Activated CD8-positive, alpha-beta T cell treated with anti-CD3 and anti-CD28 coated beads for 36 hours (primary cell): ENCODE measurements around the gene FOXP3. TPM values are rescaled to one million over a fixed set of nuclear protein-coding genes. Genes with fewer than 3 reads are reported as not detected.
A peak's percentile ranks its signal among the peaks of the same experiment; 100 is the strongest.

ENCODE experiments used
- ATAC-seq: fragments of 200-7000 bp; cut with Tn5 transposase; one replicate; pipeline ENCODE4 v1.10.0; 2021; ENCODE audit warnings: mild to moderate bottlenecking, moderate library complexity
- CTCF ChIA-PET: fragments of 350-600 bp; sonication (Branson Sonifier 250); formaldehyde crosslinking; loops from one replicate; lab custom pipeline; 2021; ENCODE audit warnings: antibody characterized with exemption; lab: Charles Lee
- POLR2A ChIA-PET: fragments of 350-600 bp; sonication (Branson Sonifier 250); formaldehyde crosslinking; loops from one replicate; lab custom pipeline; 2021; ENCODE audit warnings: antibody characterized with exemption; lab: Charles Lee
- DNase-seq: peaks from one replicate; pipeline ENCODE4 v3.0.0-alpha.2; 2020
- H3K27ac Mint-ChIP-seq: one replicate; pipeline ENCODE4 v1.8.0; 2021; ENCODE audit warnings: mild to moderate bottlenecking, mixed read lengths
- H3K27me3 Mint-ChIP-seq: one replicate; pipeline ENCODE4 v1.8.0; 2021; ENCODE audit warnings: mixed read lengths
- H3K36me3 Mint-ChIP-seq: one replicate; pipeline ENCODE4 v1.8.0; 2021; ENCODE audit warnings: low read depth, mixed read lengths
- H3K4me1 Mint-ChIP-seq: one replicate; pipeline ENCODE4 v1.8.0; 2021; ENCODE audit warnings: low read depth, mixed read lengths
- H3K4me3 Mint-ChIP-seq: one replicate; pipeline ENCODE4 v1.8.0; 2021; ENCODE audit warnings: mild to moderate bottlenecking, moderate library complexity, mixed read lengths
- H3K9me3 Mint-ChIP-seq: one replicate; pipeline ENCODE4 v1.8.0; 2021; ENCODE audit warnings: mixed read lengths
- intact Hi-C: fragments of 100-400 bp; cut with micrococcal nuclease; formaldehyde crosslinking; loops from one replicate; pipeline ENCODE4 v1.10.0; 2022
- total RNA-seq, 2 experiments: library from RNA; stranded (reverse); gene quantifications; one replicate each; pipeline ENCODE4 v1.2.3, GENCODE V29; 2021
- TF ChIP-seq, protein P1 (sequence below): fragments of 200-600 bp; IDR thresholded peaks from one replicate; pipeline ENCODE4 v1.8.0; 2022; ENCODE audit warnings: antibody characterized with exemption, mild to moderate bottlenecking

Gene FOXP3
- total RNA-seq, 2 experiments from 2014 or later = 22.3 to 23.5 TPM

GRCh38 chrX:49257074-49257790 lies 7.3 kb downstream of the FOXP3 start:
- peak overlapping the region; percentile 52 for H3K27ac Mint-ChIP-seq
- H3K9me3 Mint-ChIP-seq = no peaks in the 10 kb centered on the region
- peaks cover 39% of the 10 kb centered on the region for H3K4me1 Mint-ChIP-seq
- peaks cover 15% of the 10 kb centered on the region for H3K36me3 Mint-ChIP-seq
- intact Hi-C loops = no loop called here
- DNase-seq (peak; percentile 30), ATAC-seq (peak; percentile 59)
- no peaks in the 10 kb centered on the region for H3K27me3 Mint-ChIP-seq
- ChIA-PET CTCF (no interaction called here), POLR2A (interaction anchor here (0.8 to 1.2 kb wide), 4 partner anchors 9 to 55 kb away, joined by 3 to 7 read pairs (median 5); partner anchors contain the start of gene PPP1R3F)
- H3K4me3 Mint-ChIP-seq = peak overlapping the region; percentile 29
- TF ChIP-seq, protein P1, sequence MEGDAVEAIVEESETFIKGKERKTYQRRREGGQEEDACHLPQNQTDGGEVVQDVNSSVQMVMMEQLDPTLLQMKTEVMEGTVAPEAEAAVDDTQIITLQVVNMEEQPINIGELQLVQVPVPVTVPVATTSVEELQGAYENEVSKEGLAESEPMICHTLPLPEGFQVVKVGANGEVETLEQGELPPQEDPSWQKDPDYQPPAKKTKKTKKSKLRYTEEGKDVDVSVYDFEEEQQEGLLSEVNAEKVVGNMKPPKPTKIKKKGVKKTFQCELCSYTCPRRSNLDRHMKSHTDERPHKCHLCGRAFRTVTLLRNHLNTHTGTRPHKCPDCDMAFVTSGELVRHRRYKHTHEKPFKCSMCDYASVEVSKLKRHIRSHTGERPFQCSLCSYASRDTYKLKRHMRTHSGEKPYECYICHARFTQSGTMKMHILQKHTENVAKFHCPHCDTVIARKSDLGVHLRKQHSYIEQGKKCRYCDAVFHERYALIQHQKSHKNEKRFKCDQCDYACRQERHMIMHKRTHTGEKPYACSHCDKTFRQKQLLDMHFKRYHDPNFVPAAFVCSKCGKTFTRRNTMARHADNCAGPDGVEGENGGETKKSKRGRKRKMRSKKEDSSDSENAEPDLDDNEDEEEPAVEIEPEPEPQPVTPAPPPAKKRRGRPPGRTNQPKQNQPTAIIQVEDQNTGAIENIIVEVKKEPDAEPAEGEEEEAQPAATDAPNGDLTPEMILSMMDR = no peak

DNA sequence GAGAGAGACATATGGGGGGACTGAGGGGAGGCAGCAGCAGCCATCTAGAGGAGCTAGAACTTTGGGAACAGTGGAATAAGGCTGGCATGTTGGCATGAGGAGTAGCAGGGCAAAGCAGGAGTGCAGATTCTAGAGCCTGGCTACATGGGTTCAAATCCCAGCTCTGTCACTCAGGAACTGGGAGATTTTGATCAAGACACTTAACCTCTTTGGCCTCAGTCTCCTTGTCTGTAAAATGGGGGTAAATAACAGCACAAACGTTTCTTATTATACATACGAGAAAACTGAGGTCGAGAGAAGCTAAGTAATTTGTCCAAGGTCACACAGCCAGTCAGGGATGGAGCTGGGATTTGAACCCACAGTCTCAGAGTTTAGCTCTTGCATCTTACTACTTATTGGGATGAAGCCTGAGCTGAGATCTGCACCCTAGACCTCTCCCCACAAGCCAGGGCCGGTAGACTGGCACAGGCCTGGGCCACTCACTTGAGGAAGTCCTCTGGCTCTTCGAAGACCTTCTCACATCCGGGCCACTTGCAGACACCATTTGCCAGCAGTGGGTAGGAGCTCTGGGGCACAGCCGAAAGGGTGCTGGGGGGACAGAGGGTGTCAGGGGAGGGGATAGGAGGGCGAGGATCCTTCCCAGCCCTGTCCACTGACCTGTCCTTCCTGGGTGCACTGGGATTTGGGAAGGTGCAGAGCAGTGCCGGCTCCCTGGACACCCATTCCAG lies 8.1 kb downstream of the FOXP3 start:
- no peak for DNase-seq
- Mint-ChIP-seq H3K4me3 (no peak overlapping the region), H3K27ac (no peak overlapping the region), H3K36me3 (peaks cover 14% of the 10 kb centered on the region), H3K27me3 (no peaks in the 10 kb centered on the region), H3K4me1 (peaks cover 31% of the 10 kb centered on the region), H3K9me3 (no peaks in the 10 kb centered on the region)
- ChIA-PET CTCF (no interaction called here), POLR2A (interaction anchor here (0.6 to 1.2 kb wide), 5 partner anchors 8 to 55 kb away, joined by 3 to 7 read pairs (median 4); partner anchors contain the start of gene PPP1R3F)
- no peak for ATAC-seq
- intact Hi-C loops = no loop called here
- TF ChIP-seq, protein P1 = no peak

- H3K36me3 Mint-ChIP-seq = peaks cover 19% of the 10 kb centered on the region
- CTCF ChIA-PET = no interaction called here
- no peaks in the 10 kb centered on the region for H3K9me3 Mint-ChIP-seq
- H3K4me1 Mint-ChIP-seq = peaks cover 35% of the 10 kb centered on the region
- TF ChIP-seq, protein P1 = no peak
- H3K4me3 Mint-ChIP-seq = no peak overlapping the region
- ATAC-seq (no peak), DNase-seq (no peak)
- no peaks in the 10 kb centered on the region for H3K27me3 Mint-ChIP-seq
- intact Hi-C loops = no loop called here
- no peak overlapping the region for H3K27ac Mint-ChIP-seq
- POLR2A ChIA-PET = interaction anchor here (1.3 to 1.5 kb wide), 2 partner anchors 9 to 11 kb away, joined by 3 read pairs; no protein-coding TSS in a partner anchor
Observed at GRCh38 chrX:49254639-49255038, 9.9 kb downstream of the FOXP3 start.

DNA sequence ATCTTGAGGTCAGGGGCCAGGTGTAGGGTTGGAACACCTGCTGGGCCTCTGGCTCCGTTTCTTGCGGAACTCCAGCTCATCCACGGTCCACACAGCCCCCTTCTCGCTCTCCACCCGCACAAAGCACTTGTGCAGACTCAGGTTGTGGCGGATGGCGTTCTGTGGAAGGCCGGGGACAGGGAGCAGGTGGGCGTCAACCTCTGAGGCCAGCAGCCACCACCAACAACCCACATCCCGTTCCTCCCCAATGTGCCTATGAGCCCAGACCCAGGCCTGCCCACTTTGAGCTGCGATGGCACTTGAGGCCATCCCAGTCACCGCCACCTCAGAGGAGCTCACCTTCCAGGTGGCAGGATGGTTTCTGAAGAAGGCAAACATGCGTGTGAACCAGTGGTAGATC lies 13.2 kb downstream of the FOXP3 start:
- ChIA-PET CTCF (no interaction called here), POLR2A (interaction anchor here (0.9 kb wide), 1 partner anchor 9 kb away, joined by 5 read pairs; no protein-coding TSS in a partner anchor)
- peaks cover 21% of the 10 kb centered on the region for H3K36me3 Mint-ChIP-seq
- H3K27ac Mint-ChIP-seq = no peak overlapping the region
- H3K4me3 Mint-ChIP-seq = no peak overlapping the region
- H3K9me3 Mint-ChIP-seq = no peaks in the 10 kb centered on the region
- intact Hi-C loops = no loop called here
- peaks cover 10% of the 10 kb centered on the region for H3K4me1 Mint-ChIP-seq
- DNase-seq = no peak
- ATAC-seq = no peak
- TF ChIP-seq, protein P1 = no peak
- H3K27me3 Mint-ChIP-seq = no peaks in the 10 kb centered on the region
